Lower leg skin (tissue), 3 donors: ENCODE results near the gene CCHCR1.
"Not testable (repeated sequence)": the region's sequence is repeated elsewhere in the genome, so short reads cannot be mapped to it uniquely, and the experiment has no call there.

Experiments used
- CTCF ChIP-seq, 3 donors: fragments of 450-650 bp; IDR thresholded peaks; one replicate each; pipeline ENCODE4 v1.5.1; 2016; ENCODE audit warnings: antibody characterized with exemption in 3 of 3, mild to moderate bottlenecking in 3 of 3, moderate library complexity in 2 of 3
- POLR2A ChIP-seq, 2 donors: fragments of 450-650 bp; IDR thresholded peaks; one replicate each; pipeline ENCODE4 v1.6.1; 2016 to 2017; ENCODE audit warnings: antibody characterized with exemption in 2 of 2, mild to moderate bottlenecking in 1 of 2, moderate library complexity in 1 of 2

GRCh38 chr6:31169858-31170599 is 12.4 kb upstream of the CCHCR1 start:
- not testable (repeated sequence) for TF ChIP-seq CTCF, POLR2A (IDR thresholded peaks at IDR 0.05)
